DND-41 (cell line): ENCODE data around the gene CACNA2D1.

Experiments
- CTCF ChIP-seq: IDR thresholded peaks from 2 replicates; pipeline ENCODE4 v1.5.1; 2012; ENCODE audit warnings: borderline replicate concordance, low read length, moderate library complexity, mild to moderate bottlenecking; ENCODE audit not compliant: poor library complexity, severe bottlenecking; ENCODE audit errors: extremely low read depth
- EZH2 ChIP-seq: IDR thresholded peaks from 3 replicates; pipeline ENCODE4 v1.6.1; 2012; ENCODE audit warnings: borderline replicate concordance, low read depth, mild to moderate bottlenecking, moderate library complexity, low read length, inconsistent platforms; ENCODE audit not compliant: severe bottlenecking

GRCh38 chr7:82162289-82162688 is 281.3 kb downstream of the CACNA2D1 start:
- TF ChIP-seq CTCF (no peak), EZH2 (no peak)
